Right renal pelvis (tissue), 4 donors: ENCODE data around the gene IRX4. TPM values are rescaled to one million over a fixed set of nuclear protein-coding genes. Genes with fewer than 3 reads are reported as not detected.
"Not testable (repeated sequence)": the region's sequence is repeated elsewhere in the genome, so short reads cannot be mapped to it uniquely, and the experiment has no call there.

ENCODE experiments used
- DNase-seq, 4 donors: peaks; one replicate each; pipeline ENCODE4 v3.0.0-alpha.2; 2013; ENCODE audit warnings: low read depth in 4 of 4, low spot score in 3 of 4, missing footprints in 1 of 4
- polyA plus RNA-seq, 4 donors: library from polyadenylated mRNA; unstranded; fragments of 120-200 nt; gene quantifications; one replicate each; pipeline ENCODE4 v1.2.1, GENCODE V29; 2013; ENCODE audit not compliant: insufficient read length in 4 of 4

The IRX4 gene
- polyA plus RNA-seq, 4 donors: 0.42 to 0.75 (median 0.59) TPM

GRCh38 chr5:1880377-1881025 lies 2.2 kb downstream of the IRX4 start:
- DNase-seq: no peak

- DNase-seq: no peak
These were observed 3.1 kb downstream of the IRX4 start for GRCh38 chr5:1879292-1880263.

GRCh38 chr5:1878050-1878849 lies 4.5 kb downstream of the IRX4 start:
- DNase-seq: no peak

- no peak for DNase-seq
These were observed 5.3 kb downstream of the IRX4 start for GRCh38 chr5:1877103-1878049.

GRCh38 chr5:1876660-1877064 lies 6.1 kb downstream of the IRX4 start:
- no peak for DNase-seq

- DNase-seq: no peak
These were observed 6.7 kb downstream of the IRX4 start for GRCh38 chr5:1875843-1876659.

- no peak for DNase-seq
These were observed 7.4 kb downstream of the IRX4 start for GRCh38 chr5:1875281-1875842.

- peak in 2 of 4 donors; percentile 36 to 49 for DNase-seq
These were observed 7.9 kb downstream of the IRX4 start for GRCh38 chr5:1874771-1875220.

GRCh38 chr5:1874348-1874747 lies 8.4 kb downstream of the IRX4 start:
- no peak for DNase-seq

GRCh38 chr5:1873243-1873959 lies 9.3 kb downstream of the IRX4 start:
- no peak for DNase-seq

GRCh38 chr5:1871441-1871840 lies 11.3 kb downstream of the IRX4 start:
- no peak for DNase-seq

GRCh38 chr5:1870435-1871272 lies 12.1 kb downstream of the IRX4 start:
- not testable (repeated sequence) for DNase-seq

- no peak for DNase-seq
These were observed 13.7 kb downstream of the IRX4 start for GRCh38 chr5:1868886-1869475.

GRCh38 chr5:1867815-1868143 lies 14.9 kb downstream of the IRX4 start:
- no peak for DNase-seq

- no peak for DNase-seq
These were observed 15.5 kb downstream of the IRX4 start for GRCh38 chr5:1867114-1867814.

- DNase-seq: no peak
These were observed 16.8 kb downstream of the IRX4 start for GRCh38 chr5:1865948-1866347.
